ENCODE results near the gene ADCY5.

Gene ADCY5

GRCh38 chr3:123406598-123406997, 42.3 kb downstream of the ADCY5 start:
- TF ChIP-seq CTCF (IDR thresholded peaks at IDR 0.05): no peak
- Mint-ChIP-seq H3K36me3 (ENCODE audit: low read depth) (no peaks in the 10 kb centered on the region), H3K27ac (no peak overlapping the region), H3K4me1 (peaks cover 66% of the 10 kb centered on the region), H3K4me3 (no peak overlapping the region), H3K27me3 (ENCODE audit: low read depth, poor library complexity) (peaks cover 23% of the 10 kb centered on the region), H3K9me3 (no peaks in the 10 kb centered on the region)
- DNase-seq: no peak

- TF ChIP-seq CTCF (IDR thresholded peaks at IDR 0.05): no peak
Observed at GRCh38 chr3:123405936-123406510, 42.9 kb downstream of the ADCY5 start.

GRCh38 chr3:123405021-123405420, 43.9 kb downstream of the ADCY5 start:
- no peaks in the 10 kb centered on the region for H3K36me3 Mint-ChIP-seq (ENCODE audit: low read depth)
- H3K4me3 Mint-ChIP-seq: no peak overlapping the region
- H3K9me3 Mint-ChIP-seq: no peaks in the 10 kb centered on the region
- H3K4me1 Mint-ChIP-seq: peaks cover 50% of the 10 kb centered on the region
- no peak overlapping the region for H3K27ac Mint-ChIP-seq
- no peak for TF ChIP-seq CTCF (IDR thresholded peaks at IDR 0.05)
- H3K27me3 Mint-ChIP-seq (ENCODE audit: low read depth, poor library complexity): peaks cover 29% of the 10 kb centered on the region
- no peak for DNase-seq

More at GRCh38 chr3:123405936-123406510, 42.9 kb downstream of the ADCY5 start:
- no peak for DNase-seq
- peak overlapping the region; percentile 32 for H3K27ac Mint-ChIP-seq
- no peaks in the 10 kb centered on the region for H3K36me3 Mint-ChIP-seq (ENCODE audit: low read depth)
- H3K4me1 Mint-ChIP-seq: peaks cover 60% of the 10 kb centered on the region
- H3K27me3 Mint-ChIP-seq (ENCODE audit: low read depth, poor library complexity): peaks cover 23% of the 10 kb centered on the region
- H3K4me3 Mint-ChIP-seq: no peak overlapping the region
- no peaks in the 10 kb centered on the region for H3K9me3 Mint-ChIP-seq

GRCh38 chr3:123404391-123404790, 44.5 kb downstream of the ADCY5 start:
- peaks cover 43% of the 10 kb centered on the region for H3K4me1 Mint-ChIP-seq
- no peak for TF ChIP-seq CTCF (IDR thresholded peaks at IDR 0.05)
- peaks cover 32% of the 10 kb centered on the region for H3K27me3 Mint-ChIP-seq (ENCODE audit: low read depth, poor library complexity)
- DNase-seq: no peak
- no peak overlapping the region for H3K27ac Mint-ChIP-seq
- H3K9me3 Mint-ChIP-seq: no peaks in the 10 kb centered on the region
- no peak overlapping the region for H3K4me3 Mint-ChIP-seq
- no peaks in the 10 kb centered on the region for H3K36me3 Mint-ChIP-seq (ENCODE audit: low read depth)

GRCh38 chr3:123401836-123402530, 46.9 kb downstream of the ADCY5 start:
- Mint-ChIP-seq H3K27me3 (ENCODE audit: low read depth, poor library complexity) (peaks cover 30% of the 10 kb centered on the region), H3K27ac (no peak overlapping the region), H3K4me3 (no peak overlapping the region), H3K36me3 (ENCODE audit: low read depth) (no peaks in the 10 kb centered on the region), H3K4me1 (peaks cover 42% of the 10 kb centered on the region), H3K9me3 (no peaks in the 10 kb centered on the region)
- no peak for TF ChIP-seq CTCF (IDR thresholded peaks at IDR 0.05)
- DNase-seq: no peak

GRCh38 chr3:123400169-123400568, 48.7 kb downstream of the ADCY5 start:
- DNase-seq: no peak
- no peak for TF ChIP-seq CTCF (IDR thresholded peaks at IDR 0.05)
- Mint-ChIP-seq H3K36me3 (ENCODE audit: low read depth) (no peaks in the 10 kb centered on the region), H3K27me3 (ENCODE audit: low read depth, poor library complexity) (peaks cover 34% of the 10 kb centered on the region), H3K27ac (no peak overlapping the region), H3K9me3 (no peaks in the 10 kb centered on the region), H3K4me1 (peaks cover 38% of the 10 kb centered on the region), H3K4me3 (no peak overlapping the region)
